ENCODE data around the gene CCDC40. TPM values are rescaled to one million over a fixed set of nuclear protein-coding genes. Genes with fewer than 3 reads are reported as not detected.

CCDC40 gene
- total and polyA plus RNA-seq, 2 donors from 2014 or later: 5.1 to 22.6 TPM

DNA sequence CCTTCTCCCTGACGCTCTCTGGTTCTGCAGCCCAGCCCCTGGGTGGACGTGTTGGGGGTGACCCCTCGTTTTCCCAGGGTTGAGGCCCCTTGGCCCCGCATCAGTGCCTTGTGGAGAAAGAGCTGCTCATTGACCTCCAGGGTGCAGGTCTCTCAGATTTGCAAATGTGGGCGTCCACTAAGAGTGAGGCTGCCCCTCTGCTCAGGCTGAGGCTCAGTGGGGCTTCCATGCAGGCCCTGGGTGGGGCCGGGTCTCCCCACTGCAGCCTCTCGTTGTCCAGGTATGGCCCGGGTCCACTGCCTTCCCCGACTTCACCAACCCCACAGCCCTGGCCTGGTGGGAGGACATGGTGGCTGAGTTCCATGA, 74.0 kb downstream of the CCDC40 start:
- H3K9me3 ChIP-seq (ENCODE audit: control insufficient read depth in 2 of 3, insufficient read depth in 1 of 3, low read length in 3 of 3): no peaks in the 10 kb centered on the region
- peak in 1 of 5 donors; percentile 46 for DNase-seq
- no peak overlapping the region for H3K9ac ChIP-seq (ENCODE audit: low read length in 3 of 3)
- no peak for TF ChIP-seq CTCF (IDR thresholded peaks at IDR 0.05; ENCODE audit: borderline replicate concordance, extremely low read depth, insufficient read depth)
- H3K4me3 ChIP-seq (ENCODE audit: low read length in 3 of 3): no peak overlapping the region
- H3K27me3 ChIP-seq (ENCODE audit: control insufficient read depth, insufficient read depth, low read length): no peaks in the 10 kb centered on the region
- no peak for FAIRE-seq
- no peak overlapping the region for H3K27ac ChIP-seq (ENCODE audit: low read depth in 2 of 2, low read length in 2 of 2)
- no peaks in the 10 kb centered on the region for H3K36me3 ChIP-seq (ENCODE audit: control insufficient read depth in 2 of 3, insufficient read depth in 3 of 3, low read length in 3 of 3)
- intact Hi-C loops (cut with DNase I): no loop called here
- no peaks in the 10 kb centered on the region for H3K4me1 ChIP-seq (ENCODE audit: control insufficient read depth in 2 of 3, insufficient read depth in 2 of 3, low read depth in 1 of 3, low read length in 3 of 3)

- no peaks in the 10 kb centered on the region for H3K27me3 ChIP-seq (ENCODE audit: control insufficient read depth, insufficient read depth, low read length)
- H3K4me3 ChIP-seq (ENCODE audit: low read length in 3 of 3): no peak overlapping the region
- no peaks in the 10 kb centered on the region for H3K36me3 ChIP-seq (ENCODE audit: control insufficient read depth in 2 of 3, insufficient read depth in 3 of 3, low read length in 3 of 3)
- no peak overlapping the region for H3K9ac ChIP-seq (ENCODE audit: low read length in 3 of 3)
- DNase-seq (peak in 1 of 5 donors; percentile 62), FAIRE-seq (no peak)
- H3K4me1 ChIP-seq (ENCODE audit: control insufficient read depth in 2 of 3, insufficient read depth in 2 of 3, low read depth in 1 of 3, low read length in 3 of 3): no peaks in the 10 kb centered on the region
- intact Hi-C loops (cut with DNase I): no loop called here
- TF ChIP-seq CTCF (IDR thresholded peaks at IDR 0.05; ENCODE audit: borderline replicate concordance, extremely low read depth, insufficient read depth): no peak
- no peaks in the 10 kb centered on the region for H3K9me3 ChIP-seq (ENCODE audit: control insufficient read depth in 2 of 3, insufficient read depth in 1 of 3, low read length in 3 of 3)
- no peak overlapping the region for H3K27ac ChIP-seq (ENCODE audit: low read depth in 2 of 2, low read length in 2 of 2)
Observed at GRCh38 chr17:80110927-80111701, 74.7 kb downstream of the CCDC40 start.

- Histone ChIP-seq H3K9me3 (ENCODE audit: control insufficient read depth in 2 of 3, insufficient read depth in 1 of 3, low read length in 3 of 3) (no peaks in the 10 kb centered on the region), H3K4me1 (ENCODE audit: control insufficient read depth in 2 of 3, insufficient read depth in 2 of 3, low read depth in 1 of 3, low read length in 3 of 3) (no peaks in the 10 kb centered on the region), H3K9ac (ENCODE audit: low read length in 3 of 3) (no peak overlapping the region), H3K4me3 (ENCODE audit: low read length in 3 of 3) (no peak overlapping the region), H3K36me3 (ENCODE audit: control insufficient read depth in 2 of 3, insufficient read depth in 3 of 3, low read length in 3 of 3) (no peaks in the 10 kb centered on the region), H3K27ac (ENCODE audit: low read depth in 2 of 2, low read length in 2 of 2) (no peak overlapping the region), H3K27me3 (ENCODE audit: control insufficient read depth, insufficient read depth, low read length) (no peaks in the 10 kb centered on the region)
- DNase-seq (peak in 2 of 5 donors; percentile 52 to 67), FAIRE-seq (no peak)
- intact Hi-C loops (cut with DNase I): no loop called here
- no peak for TF ChIP-seq CTCF (IDR thresholded peaks at IDR 0.05; ENCODE audit: borderline replicate concordance, extremely low read depth, insufficient read depth)
Observed at GRCh38 chr17:80111702-80112470, 75.4 kb downstream of the CCDC40 start.

All from kidney (tissue), 14 donors.